GM21367 (cell line): ENCODE data around the gene OSBPL5.

ENCODE experiments used
- ATAC-seq: cut with Tn5 transposase; IDR thresholded peaks from one replicate; pipeline ENCODE4 v1.9.1; 2021; ENCODE audit not compliant: unreplicated experiment

Gene OSBPL5

GRCh38 chr11:3041699-3042441 is 123.2 kb downstream of the OSBPL5 start:
- ATAC-seq, result no peak

DNA sequence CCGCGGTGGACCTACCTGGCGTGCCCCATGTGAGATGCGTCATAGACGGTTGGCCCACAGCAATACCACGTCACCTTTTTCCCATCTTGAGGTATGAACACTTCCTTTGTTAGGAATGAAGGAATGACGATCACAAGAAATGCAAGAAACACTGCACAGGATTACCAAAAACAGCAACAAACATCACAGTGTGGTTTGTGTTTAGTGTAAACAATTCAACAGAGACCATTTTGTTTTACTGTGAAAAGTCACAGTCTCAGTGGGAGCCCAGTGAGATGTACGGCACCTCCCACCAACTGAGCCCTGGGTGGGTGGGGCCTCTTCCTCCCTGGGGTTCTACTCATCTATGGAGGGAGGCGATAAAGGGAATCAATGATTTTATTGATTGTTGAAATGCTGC is 124.2 kb downstream of the OSBPL5 start:
- ATAC-seq, result no peak

GRCh38 chr11:3037945-3038271 is 127.2 kb downstream of the OSBPL5 start:
- no peak for ATAC-seq
